ENCODE measurements around the gene PCDHB8. TPM values are rescaled to one million over a fixed set of nuclear protein-coding genes. Genes with fewer than 3 reads are reported as not detected.
"Not testable (repeated sequence)": the region's sequence is repeated elsewhere in the genome, so short reads cannot be mapped to it uniquely, and the experiment has no call there.

PCDHB8 gene
- total RNA-seq = under 1 TPM; 0.44 to 0.63 (median 0.53) TPM

DNA sequence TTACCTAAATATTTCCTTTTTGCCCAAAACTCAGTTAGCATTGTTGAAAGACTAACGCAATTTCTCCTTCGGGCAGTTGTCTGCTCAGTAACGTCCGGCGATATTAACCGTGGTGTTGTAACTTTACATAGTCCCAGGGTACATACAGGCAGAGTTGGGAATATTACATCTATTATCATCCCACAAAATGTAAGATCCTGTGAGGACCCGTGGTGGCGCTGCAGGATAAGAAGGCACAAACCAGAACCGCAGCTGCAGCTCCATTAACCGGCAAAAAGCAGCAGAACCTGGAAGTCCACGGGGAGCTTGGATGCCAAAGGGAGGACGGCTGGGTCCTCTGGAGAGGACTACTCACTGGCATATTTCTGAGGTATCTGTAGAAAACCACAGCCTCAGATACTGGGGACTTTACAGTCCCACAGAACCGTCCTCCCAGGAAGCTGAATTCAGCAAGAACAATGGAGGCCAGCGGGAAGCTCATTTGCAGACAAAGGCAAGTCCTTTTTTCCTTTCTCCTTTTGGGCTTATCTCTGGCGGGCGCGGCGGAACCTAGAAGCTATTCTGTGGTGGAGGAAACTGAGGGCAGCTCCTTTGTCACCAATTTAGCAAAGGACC, at the start of gene PCDHB8:
PCDHB8 (plus strand) TSS at position 214 of the 615 bp plus-strand sequence; CDS start at position 459, 245 bp downstream.
- ATAC-seq (ENCODE audit: low FRiP score); DNase-seq (ENCODE audit: low spot score): not testable (repeated sequence)

- no peak for TF ChIP-seq CTCF (IDR thresholded peaks at IDR 0.05)
- no peak for DNase-seq (ENCODE audit: low spot score)
- ATAC-seq (ENCODE audit: low FRiP score) = no peak
Measured at GRCh38 chr5:141135030-141135717, 42.4 kb upstream of the PCDHB8 start, which contains the start of gene PCDHB5. Gene PCDHB5 (plus strand): TSS chr5:141135206. CDS start chr5:141135435, 229 bp downstream.

GRCh38 chr5:141135718-141136266, 41.8 kb upstream of the PCDHB8 start:
- no peak for ATAC-seq (ENCODE audit: low FRiP score)
- TF ChIP-seq CTCF (IDR thresholded peaks at IDR 0.05) = no peak
- DNase-seq (ENCODE audit: low spot score) = no peak

DNA sequence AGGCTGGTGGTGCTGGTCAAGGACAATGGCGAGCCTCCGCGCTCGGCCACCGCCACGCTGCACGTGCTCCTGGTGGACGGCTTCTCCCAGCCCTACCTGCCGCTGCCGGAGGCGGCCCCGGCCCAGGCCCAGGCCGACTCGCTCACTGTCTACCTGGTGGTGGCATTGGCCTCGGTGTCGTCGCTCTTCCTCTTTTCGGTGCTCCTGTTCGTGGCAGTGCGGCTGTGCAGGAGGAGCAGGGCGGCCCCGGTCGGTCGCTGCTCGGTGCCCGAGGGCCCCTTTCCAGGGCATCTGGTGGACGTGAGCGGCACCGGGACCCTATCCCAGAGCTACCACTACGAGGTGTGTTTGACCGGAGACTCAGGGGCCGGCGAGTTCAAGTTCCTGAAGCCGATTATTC, 40.2 kb upstream of the PCDHB8 start:
- ATAC-seq (ENCODE audit: low FRiP score); DNase-seq (ENCODE audit: low spot score): not testable (repeated sequence)

- ATAC-seq (ENCODE audit: low FRiP score) = no peak
- DNase-seq (ENCODE audit: low spot score) = no peak
- TF ChIP-seq CTCF (IDR thresholded peaks at IDR 0.05) = no peak
Measured at GRCh38 chr5:141149812-141150211, 27.8 kb upstream of the PCDHB8 start, which contains the start of gene PCDHB6. Gene PCDHB6 (plus strand): TSS chr5:141150057. CDS start chr5:141150258, 201 bp downstream.

DNA sequence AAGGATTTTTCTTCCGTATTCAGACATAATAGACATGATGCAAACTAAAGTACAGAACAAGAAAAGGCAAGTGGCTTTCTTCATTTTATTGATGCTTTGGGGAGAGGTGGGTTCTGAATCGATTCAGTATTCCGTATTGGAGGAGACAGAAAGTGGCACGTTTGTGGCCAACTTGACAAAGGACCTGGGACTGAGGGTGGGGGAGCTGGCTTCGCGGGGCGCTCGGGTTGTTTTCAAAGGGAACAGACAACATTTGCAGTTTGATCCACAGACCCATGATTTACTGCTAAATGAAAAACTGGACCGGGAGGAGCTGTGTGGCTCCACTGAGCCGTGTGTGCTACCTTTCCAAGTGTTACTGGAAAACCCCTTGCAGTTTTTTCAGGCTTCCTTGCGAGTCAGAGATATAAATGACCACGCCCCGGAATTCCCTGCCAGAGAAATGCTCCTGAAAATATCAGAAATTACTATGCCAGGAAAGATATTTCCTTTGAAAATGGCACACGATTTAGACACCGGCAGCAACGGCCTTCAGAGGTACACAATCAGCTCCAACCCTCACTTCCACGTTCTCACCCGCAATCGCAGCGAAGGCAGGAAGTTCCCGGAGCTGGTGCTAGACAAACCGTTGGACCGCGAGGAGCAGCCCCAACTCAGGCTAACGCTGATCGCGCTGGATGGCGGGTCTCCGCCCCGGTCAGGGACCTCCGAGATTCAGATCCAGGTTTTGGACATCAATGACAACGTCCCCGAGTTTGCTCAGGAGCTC, 27.2 kb upstream of the PCDHB8 start:
- no peak for ATAC-seq (ENCODE audit: low FRiP score)
- no peak for TF ChIP-seq CTCF (IDR thresholded peaks at IDR 0.05)

DNA sequence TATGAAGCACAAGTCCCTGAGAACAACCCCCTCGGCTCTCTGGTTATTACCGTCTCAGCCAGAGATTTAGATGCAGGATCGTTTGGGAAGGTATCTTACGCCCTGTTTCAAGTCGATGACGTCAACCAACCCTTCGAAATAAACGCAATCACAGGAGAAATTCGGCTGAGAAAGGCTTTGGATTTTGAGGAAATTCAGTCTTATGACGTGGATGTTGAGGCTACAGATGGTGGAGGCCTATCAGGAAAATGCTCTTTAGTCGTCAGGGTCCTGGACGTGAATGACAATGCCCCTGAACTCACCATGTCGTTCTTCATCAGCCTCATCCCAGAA, 26.6 kb upstream of the PCDHB8 start:
- TF ChIP-seq CTCF (IDR thresholded peaks at IDR 0.05) = no peak
- ATAC-seq (ENCODE audit: low FRiP score) = no peak
- DNase-seq (ENCODE audit: low spot score) = no peak

More for the DNA sequence above, 27.2 kb upstream of the PCDHB8 start:
- no peak for DNase-seq (ENCODE audit: low spot score)

DNA sequence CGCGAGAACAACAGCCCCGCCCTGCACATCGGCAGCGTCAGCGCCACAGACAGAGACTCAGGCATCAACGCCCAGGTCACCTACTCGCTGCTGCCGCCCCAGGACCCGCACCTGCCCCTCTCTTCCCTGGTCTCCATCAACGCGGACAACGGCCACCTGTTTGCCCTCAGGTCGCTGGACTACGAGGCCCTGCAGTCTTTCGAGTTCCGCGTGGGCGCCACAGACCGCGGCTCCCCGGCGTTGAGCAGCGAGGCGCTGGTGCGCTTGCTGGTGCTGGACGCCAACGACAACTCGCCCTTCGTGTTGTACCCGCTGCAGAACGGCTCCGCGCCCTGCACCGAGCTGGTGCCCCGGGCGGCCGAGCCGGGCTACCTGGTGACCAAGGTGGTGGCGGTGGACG, 26.0 kb upstream of the PCDHB8 start:
- not testable (repeated sequence) for DNase-seq (ENCODE audit: low spot score); ATAC-seq (ENCODE audit: low FRiP score)

DNA sequence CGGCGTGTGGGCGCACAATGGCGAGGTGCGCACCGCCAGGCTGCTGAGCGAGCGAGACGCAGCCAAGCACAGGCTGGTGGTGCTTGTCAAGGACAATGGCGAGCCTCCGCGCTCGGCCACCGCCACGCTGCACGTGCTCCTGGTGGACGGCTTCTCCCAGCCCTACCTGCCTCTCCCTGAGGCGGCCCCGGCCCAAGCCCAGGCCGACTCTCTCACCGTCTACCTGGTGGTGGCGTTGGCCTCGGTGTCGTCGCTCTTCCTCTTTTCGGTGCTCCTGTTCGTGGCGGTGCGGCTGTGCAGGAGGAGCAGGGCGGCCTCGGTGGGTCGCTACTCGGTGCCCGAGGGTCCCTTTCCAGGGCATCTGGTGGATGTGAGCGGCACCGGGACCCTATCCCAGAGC, 25.5 kb upstream of the PCDHB8 start:
- DNase-seq (ENCODE audit: low spot score); ATAC-seq (ENCODE audit: low FRiP score): not testable (repeated sequence)

All from omental fat pad (tissue), 4 donors.